ENCODE measurements around the gene CYP3A5. TPM values are rescaled to one million over a fixed set of nuclear protein-coding genes. Genes with fewer than 3 reads are reported as not detected.

Gene CYP3A5
- total and polyA plus RNA-seq, 2 of the 13 experiments (the other 11 are each of a cell fraction or from before 2014, with no cell fraction given): 5.7 to 9.3 TPM

DNA sequence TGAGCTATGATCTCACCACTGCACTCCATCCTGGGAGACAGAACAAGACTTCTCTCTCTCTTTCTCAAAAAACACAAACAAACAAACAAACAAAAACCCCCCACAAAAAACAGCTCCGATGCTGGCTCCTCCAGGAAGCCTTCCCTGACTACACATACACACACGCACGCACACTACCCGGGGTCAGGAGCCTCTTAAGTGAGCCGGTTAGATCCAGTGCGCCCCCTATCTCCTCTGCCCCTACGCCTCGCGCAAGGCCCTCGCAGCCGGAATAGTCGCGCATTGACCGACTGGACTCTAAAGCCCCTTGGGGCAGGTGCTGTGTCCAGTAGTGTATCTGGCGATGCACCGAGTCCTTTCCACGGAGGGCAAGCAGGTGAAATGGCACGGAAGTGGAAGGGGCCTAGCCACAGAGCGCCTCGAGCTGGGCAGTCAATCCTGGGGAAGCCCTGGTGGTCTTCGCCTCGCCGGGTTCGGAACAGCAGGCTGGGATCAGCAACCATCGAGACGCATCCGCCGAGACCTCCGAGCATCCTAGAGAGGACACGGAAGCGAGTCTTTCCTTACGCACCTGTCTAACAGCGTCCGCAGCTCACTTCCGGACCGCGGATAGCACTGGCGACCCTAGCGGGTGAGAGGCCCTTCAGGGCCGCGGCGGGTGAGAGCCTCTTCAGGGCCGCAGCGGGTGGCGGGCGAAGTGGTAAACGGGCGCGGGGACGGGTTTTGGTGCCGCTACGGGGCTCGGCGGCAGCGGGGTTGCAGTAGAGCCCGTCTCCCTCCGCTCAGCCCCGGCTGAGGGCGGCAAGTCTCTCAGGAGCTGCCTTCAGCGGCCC, 63.2 kb downstream of the CYP3A5 start, which contains the start of gene ZSCAN25 (continued):
- TF ChIP-seq SIX1 (CRISPR knock-in tag; IDR thresholded peaks at IDR 0.05; ENCODE audit: borderline replicate concordance) (no peak), ERF (CRISPR knock-in tag; IDR thresholded peaks at IDR 0.05) (peak; percentile 84; the same call in 1 of the 2 replicates), ZZZ3 (CRISPR knock-in tag; IDR thresholded peaks at IDR 0.05; ENCODE audit: borderline replicate concordance) (peak; percentile 93; the same call in 1 of the 2 replicates), WIZ (CRISPR knock-in tag; IDR thresholded peaks at IDR 0.05) (no peak; the same call in 1 of the 2 replicates), MYNN (CRISPR knock-in tag; IDR thresholded peaks at IDR 0.05; ENCODE audit: low read depth) (no peak; the same call in 1 of the 2 replicates), BHLHE40 (IDR thresholded peaks at IDR 0.05; ENCODE audit: low read length) (peak; percentile 36; the same call in 1 of the 2 replicates), ZNF564 (CRISPR knock-in tag; IDR thresholded peaks at IDR 0.05) (no peak), SP5 (CRISPR knock-in tag; IDR thresholded peaks at IDR 0.05; ENCODE audit: borderline replicate concordance, low read depth) (no peak)
- TF ChIP-seq, protein P1, sequence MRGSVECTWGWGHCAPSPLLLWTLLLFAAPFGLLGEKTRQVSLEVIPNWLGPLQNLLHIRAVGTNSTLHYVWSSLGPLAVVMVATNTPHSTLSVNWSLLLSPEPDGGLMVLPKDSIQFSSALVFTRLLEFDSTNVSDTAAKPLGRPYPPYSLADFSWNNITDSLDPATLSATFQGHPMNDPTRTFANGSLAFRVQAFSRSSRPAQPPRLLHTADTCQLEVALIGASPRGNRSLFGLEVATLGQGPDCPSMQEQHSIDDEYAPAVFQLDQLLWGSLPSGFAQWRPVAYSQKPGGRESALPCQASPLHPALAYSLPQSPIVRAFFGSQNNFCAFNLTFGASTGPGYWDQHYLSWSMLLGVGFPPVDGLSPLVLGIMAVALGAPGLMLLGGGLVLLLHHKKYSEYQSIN (CRISPR knock-in tag; IDR thresholded peaks at IDR 0.05; ENCODE audit: borderline replicate concordance): no peak
- TF ChIP-seq, protein P2, sequence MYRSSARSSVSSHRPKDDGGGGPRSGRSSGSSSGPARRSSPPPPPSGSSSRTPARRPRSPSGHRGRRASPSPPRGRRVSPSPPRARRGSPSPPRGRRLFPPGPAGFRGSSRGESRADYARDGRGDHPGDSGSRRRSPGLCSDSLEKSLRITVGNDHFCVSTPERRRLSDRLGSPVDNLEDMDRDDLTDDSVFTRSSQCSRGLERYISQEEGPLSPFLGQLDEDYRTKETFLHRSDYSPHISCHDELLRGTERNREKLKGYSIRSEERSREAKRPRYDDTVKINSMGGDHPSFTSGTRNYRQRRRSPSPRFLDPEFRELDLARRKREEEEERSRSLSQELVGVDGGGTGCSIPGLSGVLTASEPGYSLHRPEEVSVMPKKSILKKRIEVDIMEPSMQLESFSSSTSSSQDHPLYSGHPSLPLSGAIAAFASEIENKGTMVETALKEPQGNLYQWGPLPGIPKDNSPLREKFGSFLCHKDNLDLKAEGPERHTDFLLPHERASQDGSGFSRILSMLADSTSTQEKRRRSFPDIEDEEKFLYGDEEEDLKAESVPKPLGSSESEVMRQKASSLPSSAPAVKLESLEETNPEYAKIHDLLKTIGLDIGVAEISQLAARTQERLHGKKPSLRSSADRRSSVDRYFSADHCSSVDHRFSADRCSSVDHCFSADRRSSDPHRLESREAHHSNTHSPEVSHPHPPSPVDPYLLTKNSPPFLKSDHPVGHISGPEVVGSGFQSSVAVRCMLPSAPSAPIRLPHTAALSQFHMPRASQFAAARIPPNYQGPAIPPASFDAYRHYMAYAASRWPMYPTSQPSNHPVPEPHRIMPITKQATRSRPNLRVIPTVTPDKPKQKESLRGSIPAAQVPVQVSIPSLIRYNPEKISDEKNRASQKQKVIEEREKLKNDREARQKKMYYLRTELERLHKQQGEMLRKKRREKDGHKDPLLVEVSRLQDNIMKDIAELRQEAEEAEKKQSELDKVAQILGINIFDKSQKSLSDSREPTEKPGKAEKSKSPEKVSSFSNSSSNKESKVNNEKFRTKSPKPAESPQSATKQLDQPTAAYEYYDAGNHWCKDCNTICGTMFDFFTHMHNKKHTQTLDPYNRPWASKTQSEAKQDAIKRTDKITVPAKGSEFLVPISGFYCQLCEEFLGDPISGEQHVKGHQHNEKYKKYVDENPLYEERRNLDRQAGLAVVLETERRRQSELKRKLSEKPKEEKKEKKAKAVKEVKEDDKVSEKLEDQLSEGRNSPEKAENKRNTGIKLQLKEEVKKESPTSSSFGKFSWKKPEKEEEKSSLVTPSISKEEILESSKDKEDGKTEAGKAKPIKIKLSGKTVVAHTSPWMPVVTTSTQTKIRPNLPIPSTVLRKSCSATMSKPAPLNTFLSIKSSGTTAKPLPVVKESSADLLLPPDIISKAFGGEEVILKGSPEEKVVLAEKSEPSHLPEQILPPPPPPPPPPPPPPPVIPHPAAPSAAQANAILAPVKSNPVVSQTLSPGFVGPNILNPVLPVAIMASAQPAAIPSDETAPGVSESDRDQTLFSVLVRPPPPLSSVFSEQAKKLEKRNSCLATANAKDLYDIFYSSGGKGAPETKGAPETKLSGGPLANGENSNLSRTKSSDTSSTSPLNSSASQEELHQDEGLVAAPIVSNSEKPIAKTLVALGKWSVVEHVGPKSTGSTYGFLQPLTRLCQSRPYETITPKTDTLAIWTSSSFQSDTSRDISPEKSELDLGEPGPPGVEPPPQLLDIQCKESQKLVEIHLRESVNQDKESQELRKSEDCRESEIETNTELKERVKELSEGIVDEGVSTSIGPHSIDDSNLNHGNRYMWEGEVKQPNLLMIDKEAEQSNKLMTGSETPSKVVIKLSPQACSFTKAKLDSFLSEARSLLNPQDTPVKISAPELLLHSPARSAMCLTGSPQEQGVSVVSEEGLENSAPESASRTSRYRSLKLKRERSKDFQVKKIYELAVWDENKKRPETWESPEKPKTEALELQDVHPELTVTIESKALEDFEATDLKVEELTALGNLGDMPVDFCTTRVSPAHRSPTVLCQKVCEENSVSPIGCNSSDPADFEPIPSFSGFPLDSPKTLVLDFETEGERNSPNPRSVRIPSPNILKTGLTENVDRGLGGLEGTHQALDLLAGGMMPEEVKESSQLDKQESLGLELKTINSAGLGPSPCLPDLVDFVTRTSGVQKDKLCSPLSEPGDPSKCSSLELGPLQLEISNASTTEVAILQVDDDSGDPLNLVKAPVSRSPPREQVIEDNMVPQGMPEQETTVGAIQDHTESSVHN (CRISPR knock-in tag; IDR thresholded peaks at IDR 0.05): 0 out of 2 replicates have a peak, but pooled peaks have one; percentile 40
- TF ChIP-seq, protein P3, sequence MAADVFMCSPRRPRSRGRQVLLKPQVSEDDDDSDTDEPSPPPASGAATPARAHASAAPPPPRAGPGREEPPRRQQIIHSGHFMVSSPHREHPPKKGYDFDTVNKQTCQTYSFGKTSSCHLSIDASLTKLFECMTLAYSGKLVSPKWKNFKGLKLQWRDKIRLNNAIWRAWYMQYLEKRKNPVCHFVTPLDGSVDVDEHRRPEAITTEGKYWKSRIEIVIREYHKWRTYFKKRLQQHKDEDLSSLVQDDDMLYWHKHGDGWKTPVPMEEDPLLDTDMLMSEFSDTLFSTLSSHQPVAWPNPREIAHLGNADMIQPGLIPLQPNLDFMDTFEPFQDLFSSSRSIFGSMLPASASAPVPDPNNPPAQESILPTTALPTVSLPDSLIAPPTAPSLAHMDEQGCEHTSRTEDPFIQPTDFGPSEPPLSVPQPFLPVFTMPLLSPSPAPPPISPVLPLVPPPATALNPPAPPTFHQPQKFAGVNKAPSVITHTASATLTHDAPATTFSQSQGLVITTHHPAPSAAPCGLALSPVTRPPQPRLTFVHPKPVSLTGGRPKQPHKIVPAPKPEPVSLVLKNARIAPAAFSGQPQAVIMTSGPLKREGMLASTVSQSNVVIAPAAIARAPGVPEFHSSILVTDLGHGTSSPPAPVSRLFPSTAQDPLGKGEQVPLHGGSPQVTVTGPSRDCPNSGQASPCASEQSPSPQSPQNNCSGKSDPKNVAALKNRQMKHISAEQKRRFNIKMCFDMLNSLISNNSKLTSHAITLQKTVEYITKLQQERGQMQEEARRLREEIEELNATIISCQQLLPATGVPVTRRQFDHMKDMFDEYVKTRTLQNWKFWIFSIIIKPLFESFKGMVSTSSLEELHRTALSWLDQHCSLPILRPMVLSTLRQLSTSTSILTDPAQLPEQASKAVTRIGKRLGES (CRISPR knock-in tag; IDR thresholded peaks at IDR 0.05; ENCODE audit: borderline replicate concordance): no peak

Data from HepG2 (cell line).